22Rv1 (cell line): ENCODE measurements around the gene ARMC5.

Experiments used
- ZFX ChIP-seq: fragments of 450-650 bp; IDR thresholded peaks from 2 replicates; pipeline ENCODE4 v1.6.1; 2017; ENCODE audit warnings: antibody characterized with exemption, borderline replicate concordance
- TF ChIP-seq, protein P1 (sequence below): fragments of 450-650 bp; IDR thresholded peaks from 2 replicates; pipeline ENCODE4 v1.5.1; 2017; ENCODE audit warnings: mild to moderate bottlenecking

DNA sequence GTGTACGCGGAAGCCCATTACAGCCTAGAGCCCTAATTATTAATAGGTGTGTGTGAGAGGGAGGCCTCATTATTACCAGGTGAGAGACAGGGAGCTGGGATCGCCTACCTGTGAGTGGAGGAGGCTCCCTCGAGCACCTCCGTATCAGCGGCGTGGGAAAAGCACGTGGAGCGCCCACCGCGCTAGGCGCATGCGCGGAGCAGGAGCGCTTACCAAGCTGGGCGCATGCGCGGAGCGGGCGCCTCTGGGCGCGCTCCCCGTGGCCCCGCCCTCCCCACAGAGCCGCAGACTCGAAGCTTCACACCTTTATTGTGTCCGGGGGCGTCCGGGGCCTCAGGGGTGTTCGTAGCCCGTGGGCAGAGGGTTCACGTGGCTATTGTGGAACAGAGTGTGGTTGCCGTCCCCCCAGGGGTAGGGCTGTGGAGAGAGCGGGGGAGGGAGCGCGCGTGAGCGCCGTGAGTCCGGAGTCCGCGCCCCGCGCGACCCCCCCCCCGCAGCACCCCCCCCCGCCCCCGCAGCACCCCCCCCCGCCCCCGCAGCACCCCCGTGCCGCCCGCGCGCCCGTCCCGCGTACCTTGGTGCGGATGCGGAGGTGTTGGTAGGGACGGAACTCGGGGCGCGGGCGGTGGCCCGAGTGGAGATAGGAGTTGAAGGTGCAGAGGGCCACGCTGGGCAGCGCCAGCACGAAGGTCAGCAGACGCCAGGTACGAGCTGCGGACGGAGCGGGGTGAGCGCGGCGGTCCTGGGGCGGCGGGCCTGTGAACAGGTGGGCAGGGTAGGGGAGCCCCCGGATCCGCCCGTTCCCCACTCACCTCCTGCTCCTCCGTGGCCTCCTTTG is 31.6 kb upstream of the ARMC5 start:
- TF ChIP-seq, protein P1, sequence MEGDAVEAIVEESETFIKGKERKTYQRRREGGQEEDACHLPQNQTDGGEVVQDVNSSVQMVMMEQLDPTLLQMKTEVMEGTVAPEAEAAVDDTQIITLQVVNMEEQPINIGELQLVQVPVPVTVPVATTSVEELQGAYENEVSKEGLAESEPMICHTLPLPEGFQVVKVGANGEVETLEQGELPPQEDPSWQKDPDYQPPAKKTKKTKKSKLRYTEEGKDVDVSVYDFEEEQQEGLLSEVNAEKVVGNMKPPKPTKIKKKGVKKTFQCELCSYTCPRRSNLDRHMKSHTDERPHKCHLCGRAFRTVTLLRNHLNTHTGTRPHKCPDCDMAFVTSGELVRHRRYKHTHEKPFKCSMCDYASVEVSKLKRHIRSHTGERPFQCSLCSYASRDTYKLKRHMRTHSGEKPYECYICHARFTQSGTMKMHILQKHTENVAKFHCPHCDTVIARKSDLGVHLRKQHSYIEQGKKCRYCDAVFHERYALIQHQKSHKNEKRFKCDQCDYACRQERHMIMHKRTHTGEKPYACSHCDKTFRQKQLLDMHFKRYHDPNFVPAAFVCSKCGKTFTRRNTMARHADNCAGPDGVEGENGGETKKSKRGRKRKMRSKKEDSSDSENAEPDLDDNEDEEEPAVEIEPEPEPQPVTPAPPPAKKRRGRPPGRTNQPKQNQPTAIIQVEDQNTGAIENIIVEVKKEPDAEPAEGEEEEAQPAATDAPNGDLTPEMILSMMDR: no peak
- TF ChIP-seq ZFX: no peak
